GM21528 (cell line): ENCODE results near the gene NLK.
"Not testable (repeated sequence)": the region's sequence is repeated elsewhere in the genome, so short reads cannot be mapped to it uniquely, and the experiment has no call there.

Source experiments
- ATAC-seq: cut with Tn5 transposase; IDR thresholded peaks from one replicate; pipeline ENCODE4 v1.9.1; 2021; ENCODE audit warnings: mild to moderate bottlenecking, moderate library complexity; ENCODE audit not compliant: unreplicated experiment, low FRiP score

Gene NLK

DNA sequence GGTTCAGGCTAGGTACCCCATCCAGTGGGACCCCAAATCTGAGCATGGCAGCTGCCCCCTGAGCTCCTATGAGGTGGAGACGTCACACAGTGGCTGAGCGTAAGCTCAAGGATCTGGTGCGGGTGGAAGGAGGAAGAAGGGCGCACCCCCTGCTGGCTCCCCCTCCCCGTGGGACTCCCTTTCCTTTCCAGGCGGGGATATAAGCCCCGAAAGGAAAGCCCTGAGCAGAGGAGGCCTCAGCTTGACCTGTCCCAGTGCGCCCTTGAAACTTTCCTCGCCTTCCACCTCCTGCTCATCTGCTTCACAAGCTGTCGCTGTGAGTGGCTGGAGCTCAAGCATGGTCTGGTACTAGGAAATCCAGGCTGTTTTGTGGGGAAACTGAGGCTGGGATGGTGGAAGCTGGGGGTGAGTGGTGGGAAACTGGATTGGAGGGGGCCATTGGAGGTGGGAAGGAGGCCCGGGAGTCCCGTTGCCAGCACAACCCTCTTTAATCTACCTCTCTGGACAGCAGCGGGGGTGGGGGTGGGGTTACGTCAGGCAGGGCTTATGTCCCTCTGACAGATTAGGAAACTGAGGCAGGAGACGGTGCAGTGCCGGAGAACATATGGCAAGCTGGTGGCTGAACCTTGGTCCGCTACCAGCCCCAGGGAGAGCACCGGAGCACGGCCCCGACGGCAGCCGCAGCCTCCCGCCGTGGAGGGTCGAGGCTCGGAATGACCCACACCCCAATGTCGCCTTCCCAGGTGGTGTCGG is 184.3 kb downstream of the NLK start:
- no peak for ATAC-seq

DNA sequence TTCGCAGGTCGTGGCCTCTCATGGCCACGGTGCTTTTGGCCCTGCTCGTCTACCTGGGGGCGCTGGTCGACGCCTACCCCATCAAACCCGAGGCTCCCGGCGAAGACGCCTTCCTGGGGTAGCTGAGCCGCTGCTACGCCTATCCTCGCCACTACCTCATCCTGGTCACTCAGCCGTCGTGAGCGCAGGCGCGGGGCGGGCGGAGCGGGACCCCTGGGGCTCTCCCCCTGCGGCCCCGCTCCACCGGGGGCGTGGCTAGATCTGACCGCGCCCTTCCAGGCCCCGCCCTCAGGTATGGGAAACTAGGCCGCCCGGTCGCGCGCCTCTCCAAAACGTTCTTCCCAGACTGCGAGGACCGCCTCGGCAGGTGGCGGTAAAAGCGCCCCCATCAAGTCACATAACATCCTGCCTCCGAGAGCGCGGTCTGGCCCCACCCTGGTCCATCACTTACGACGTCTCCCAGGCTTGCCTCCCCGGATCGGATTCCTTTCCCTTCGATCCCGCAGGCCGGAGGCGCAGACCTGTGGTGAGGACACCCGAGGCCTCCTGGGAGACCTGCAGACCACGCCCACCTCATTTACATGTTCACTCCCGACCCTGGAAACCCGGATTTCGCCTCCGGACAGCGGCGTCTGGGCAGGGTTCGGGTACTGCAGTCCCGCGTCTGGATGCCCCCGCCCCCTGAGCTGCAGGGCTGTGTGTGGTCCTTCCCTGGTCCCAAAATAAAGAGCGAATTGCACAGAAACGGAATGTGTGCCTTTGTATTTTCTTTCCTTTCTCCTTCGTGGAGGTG is 185.0 kb downstream of the NLK start:
- no peak for ATAC-seq

DNA sequence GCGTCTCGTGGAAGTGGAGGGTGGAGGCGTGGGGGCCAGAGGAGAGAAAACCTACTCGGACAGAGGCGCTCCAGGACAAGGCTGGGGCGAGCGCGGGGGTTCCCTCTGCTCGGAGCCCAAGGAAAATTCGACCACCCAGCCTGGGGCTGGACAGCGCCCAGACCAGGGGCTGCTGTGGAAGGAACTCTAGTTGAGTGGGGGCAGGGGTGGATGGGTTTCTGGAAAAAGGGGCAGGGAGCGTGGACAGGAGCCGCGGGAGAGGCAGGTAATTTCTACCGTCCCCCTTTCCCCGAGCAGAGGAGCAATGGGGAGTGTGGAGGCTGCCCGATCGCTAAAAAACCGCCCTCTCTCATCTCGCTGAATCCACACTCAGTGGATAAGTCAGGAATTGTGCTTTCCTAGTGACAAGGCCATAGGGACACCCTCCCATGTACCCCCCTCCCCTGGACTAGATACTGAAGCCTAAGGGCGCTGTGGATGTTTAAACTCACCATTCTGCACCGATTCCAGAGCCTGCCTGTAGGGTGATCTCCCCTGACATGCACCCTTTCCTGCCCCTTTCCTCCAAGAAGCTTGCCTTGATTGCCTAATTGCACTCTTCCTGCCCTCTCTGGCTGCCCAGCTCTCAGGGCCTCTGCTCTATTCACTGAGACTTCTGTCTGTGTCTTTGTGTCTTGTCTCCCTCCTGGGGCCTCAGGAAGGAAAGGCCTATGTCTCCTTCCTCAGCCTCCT is 185.8 kb downstream of the NLK start:
- no peak for ATAC-seq

DNA sequence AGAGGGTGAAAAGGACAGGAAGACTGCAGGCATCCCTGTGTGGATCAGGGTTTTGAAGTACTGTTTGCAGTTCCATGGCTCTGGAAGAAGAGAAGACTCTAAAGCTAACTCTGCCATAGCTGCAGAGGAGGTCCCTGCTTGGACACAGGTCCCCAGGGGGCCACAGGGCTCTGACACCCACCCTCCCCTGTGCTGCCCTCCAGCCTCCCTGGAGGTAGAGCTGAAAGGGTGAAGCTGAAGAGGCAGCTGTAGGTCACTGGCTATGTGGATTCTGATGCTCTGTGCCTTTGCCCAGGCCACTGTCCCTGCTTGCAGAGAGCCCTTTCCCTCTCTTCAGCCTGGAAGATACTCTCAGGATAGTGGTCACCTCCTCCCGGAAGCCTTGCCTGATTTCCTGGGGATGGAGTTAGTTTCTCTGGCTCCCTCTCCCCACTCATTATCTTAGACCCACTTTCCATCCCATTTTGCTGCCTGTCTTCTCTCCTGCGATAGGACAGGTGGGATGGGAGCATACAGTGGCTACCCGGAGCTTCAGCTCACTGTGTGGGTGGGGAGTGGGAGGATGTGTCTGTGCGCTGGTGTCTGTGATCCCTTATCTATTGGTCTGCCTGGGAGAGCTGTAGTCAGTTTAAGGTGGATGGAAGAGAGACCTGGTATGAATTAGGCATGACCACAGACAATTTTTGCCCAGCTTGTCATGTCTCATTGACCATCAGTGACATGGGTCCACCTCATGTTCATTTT is 186.7 kb downstream of the NLK start:
- ATAC-seq, result no peak

DNA sequence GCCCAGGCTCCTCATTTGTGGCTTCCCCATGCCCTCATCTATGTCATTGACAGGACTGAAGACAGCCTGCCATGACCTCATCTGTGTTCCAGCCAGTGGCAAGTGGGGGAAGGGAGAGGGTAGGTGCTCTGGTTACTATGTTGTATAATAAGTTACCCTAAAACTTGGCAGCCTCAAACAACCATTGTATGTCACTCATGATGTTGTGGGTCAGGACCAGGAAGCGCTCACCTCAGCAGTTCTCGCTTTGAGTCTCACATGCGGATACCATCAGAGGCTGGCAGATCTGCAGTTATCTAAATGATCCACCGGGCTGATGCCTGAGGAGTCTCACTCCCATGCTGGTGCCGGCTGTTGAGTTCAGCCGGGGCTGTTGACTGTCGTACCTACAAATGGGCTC is 187.5 kb downstream of the NLK start:
- no peak for ATAC-seq

DNA sequence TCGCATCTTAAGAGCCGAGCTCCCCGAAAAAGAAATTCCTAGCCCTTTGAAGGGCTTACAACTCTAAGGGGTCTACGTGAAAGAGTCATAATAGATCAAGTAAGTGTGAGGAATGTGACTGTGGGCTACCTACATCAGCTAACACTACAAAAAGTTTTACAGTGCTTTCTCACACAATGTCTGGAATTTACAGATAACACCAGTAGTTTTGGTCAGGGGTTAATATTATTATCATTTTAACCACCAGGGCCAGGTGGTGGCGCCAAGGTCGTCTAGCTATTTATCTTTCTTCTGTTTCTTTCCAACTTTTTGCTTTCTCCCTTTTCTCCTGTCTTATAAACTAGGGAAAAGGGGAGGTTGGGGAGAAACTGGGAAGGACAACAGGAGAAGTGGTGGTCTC is 188.1 kb downstream of the NLK start:
- not testable (repeated sequence) for ATAC-seq

DNA sequence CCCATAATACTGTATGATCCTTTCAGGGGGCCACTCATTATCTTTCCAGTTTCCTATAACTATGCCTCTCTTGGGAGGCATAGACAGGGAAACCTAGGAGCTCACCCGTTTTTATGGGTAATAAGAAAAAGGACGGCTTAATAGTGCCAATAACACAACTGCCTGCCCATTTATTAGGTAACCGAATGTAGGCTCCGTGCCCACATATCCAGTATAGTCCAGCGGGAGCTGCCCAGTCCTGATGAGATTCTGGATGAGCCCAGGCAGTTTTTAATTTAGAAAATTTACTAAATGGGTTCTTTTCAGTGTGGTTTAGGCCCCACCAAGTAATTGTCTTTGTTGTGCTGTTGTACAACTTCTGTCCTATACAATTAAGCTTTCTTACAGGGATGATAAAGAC is 189.1 kb downstream of the NLK start:
- not testable (repeated sequence) for ATAC-seq

DNA sequence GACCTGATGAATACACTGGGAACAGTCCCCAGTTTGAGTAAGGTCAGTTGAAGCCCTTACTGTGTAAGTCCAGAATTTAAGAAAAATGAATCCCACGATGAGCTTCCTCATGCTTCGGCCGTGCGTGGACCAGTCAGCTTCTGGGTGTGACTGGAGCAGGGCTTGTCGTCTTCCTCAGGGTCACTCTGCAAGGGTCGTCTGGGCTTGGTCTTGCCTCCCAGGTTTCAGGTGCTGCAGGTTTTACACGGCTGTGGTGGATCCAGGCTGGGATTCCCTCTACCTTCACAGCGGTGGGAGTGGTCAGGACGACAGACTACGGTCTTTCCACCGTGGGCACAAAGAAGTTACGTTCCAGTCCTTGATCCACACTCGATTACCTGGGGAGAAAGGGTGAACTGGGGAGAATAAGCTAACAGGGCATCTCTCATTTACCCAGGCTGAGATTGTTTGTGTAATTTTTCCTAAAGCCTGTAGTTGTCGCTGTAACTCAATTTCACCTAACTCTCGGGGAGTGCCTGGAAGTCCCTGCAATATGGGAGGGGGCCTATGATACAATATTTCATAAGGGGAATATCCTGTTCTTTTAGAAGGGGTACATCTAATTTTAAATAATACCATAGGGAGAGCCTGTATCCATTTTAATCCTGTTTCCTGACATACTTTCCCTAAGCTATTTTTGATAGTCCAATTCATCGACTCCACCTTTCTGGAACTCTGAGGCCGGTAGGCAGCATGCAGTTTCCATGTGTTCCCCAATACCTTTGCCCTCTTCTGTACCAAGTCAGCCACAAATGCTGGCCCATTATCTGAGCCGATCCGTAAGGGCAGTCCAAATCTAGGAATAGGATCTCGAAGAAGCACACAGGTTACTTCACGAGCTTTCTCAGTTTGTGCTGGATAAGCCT is 190.7 kb downstream of the NLK start:
- ATAC-seq, result not testable (repeated sequence)

DNA sequence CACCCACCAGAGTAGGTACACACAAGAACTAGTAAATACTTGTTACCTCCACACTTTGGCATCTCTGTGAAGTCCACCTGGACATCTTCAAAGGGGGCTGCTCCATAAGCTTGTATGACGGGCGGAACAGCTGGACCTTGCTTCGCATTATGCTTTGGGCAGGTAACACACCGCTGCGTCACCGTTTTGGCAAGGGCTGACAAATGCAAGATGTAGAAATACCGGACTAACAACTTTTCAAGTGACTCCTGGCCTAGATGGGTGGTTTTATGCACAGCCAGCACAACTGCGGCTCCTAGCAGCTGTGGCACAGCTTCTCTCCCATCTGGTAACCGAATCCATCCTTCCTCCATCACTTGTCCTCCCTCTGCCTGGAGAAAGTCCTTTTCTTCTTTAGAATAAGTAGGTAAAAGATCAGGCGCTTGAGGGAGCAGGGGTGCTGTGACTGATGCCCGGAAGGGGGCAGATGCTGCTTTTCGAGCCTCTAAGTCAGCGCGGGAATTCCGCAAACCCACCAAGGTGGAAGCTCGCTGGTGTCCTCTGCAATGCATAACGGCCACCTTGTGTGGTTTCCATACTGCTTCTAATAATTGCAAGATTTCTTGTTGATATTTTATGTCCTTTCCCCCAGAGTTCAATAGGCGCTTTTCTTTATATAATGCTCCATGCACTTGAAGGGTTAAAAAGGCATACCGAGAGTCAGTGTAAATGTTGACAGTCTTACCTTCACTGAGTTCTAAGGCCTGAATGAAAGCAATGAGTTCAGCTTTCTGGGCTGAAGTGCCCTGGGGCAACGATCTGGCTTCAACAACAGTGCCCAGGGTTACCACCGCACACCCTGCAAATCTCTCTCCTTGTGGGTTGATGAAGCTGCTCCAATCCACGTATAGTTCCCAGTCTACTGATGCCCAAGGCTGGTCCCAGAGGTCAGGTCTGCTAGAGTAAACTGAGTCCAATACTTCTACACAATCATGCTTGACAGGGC is 191.7 kb downstream of the NLK start:
- ATAC-seq, result not testable (repeated sequence)

DNA sequence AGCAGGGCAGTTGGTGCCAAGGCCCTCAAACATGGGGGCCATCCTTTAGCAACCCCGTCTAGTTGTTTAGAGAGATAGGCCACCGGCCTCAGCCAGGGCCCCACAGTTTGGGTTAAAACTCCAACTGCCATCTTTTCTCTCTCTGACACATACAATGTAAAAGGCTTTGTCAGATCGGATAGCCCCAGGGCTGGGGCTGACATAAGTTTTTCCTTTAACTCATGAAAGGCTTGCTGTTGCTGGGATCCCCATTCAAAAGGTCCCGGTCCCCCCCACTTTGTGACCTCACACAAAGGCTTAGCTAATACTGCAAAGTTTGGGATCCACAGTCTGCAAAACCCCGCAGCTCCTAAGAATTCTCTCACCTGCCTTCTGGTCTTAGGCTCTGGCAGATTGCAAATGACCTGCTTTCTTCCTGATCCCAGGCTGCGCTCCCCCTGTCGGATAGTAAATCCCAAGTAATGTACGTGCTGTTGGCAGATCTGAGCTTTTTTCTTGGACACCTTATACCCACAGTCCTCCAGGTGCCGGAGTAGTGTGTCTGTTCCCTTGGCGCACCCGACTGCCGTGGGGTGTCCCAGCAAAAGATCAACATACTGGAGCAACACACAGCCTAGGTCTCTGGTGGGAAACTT is 192.7 kb downstream of the NLK start:
- not testable (repeated sequence) for ATAC-seq

DNA sequence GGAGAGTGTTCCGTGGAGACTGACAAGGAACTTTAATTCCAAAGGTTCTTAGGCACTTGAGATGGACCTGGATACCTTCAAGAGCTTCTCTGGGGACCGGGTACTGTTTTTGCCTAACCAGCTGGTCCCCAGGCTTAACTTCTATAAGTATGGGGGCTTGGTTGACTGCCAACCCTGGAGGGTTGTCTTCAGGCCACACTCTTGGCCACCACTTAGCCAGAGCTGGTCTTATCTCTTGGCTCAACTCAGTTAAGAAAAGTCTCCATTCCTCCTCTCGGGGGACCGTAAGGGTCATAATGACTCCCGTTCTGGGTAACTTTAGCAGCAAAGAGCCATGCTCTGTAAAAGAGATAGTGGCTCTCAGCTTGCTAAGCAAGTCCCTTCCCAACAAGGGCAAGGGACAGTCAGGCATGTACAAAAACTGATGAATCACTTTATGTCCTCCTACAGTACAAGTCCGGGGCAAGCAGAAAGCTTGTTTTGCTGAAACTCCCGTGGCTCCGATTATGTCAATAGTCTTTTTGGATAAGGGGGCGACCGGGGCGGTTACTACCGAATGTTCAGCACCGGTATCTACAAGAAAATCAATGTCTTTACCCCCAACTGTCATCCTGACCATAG is 193.7 kb downstream of the NLK start:
- not testable (repeated sequence) for ATAC-seq

DNA sequence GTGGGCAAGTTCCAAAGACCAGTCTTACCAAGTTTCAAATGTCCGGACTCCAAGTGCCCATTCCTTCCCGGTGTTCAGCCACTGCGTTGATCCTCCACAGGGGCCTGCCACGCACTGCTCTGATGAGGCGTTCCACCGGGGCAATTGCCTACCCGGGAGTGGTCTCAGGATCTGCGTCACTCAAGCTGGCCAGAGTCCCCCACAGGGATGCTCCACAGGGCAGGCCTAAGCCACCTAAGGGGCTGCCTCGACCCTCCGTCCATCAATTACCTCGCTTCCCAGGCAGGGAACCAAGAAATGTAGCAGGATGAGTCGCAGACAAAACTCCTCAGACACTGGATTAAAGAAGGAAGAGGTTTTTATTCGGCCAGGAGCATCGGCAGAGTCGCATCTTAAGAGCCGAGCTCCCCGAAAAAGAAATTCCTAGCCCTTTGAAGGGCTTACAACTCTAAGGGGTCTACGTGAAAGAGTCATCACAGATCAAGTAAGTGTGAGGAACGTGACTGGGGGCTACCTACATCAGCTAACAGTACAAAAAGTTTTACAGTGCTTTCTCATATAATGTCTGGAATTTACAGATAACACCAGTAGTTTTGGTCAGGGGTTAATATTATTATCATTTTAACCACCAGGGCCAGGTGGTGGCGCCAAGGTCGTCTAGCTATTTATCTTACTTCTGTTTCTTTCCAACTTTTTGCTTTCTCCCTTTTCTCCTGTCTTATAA is 196.2 kb downstream of the NLK start:
- ATAC-seq, result not testable (repeated sequence)

DNA sequence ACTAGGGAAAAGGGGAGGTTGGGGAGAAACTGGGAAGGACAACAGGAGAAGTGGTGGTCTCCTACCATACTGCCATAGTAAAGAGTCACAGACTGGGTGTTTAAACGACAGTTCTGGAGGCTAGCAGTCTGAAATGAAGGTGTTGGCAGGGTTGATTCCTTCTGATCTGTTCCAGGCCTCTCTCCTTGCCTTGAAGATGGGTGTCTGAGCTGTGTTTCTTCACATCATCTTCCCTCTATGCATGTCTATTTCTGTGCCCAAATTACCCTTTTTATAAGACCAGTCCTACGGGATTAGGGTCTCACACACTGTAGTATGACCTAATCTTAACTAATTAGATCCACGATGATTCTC is 196.8 kb downstream of the NLK start:
- ATAC-seq, result no peak

DNA sequence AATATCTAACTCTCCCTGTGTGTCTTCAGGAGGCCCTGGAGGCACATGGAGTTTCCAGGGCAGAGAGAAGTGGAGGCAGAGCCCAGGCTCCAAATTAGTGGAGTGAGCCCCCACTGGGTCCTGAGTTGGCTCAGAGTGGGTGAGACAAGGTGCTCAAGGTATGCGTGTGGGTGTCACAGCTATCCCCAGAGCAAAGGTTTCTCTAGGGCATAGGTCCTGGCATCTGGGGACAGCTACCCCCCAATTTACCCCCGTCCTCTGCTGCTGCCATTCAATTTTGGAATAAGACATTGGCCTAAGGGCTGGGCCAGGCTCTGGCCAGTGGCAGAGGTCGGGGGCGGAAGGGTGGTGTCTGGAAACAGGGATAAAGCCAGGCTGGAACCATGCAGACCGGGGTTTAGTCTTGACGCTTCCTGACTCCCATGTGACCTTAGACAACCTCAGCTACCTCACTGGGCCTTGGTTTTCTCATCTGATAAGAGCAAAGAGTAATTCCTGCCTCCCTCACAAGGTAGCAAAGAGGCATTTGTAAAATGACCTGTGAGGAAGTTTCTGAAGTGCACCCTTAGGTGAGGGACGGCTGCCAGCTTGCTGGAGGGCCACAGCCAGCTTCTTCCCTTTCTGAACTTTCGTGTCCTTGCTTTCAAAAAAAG is 198.3 kb downstream of the NLK start:
- ATAC-seq, result no peak

DNA sequence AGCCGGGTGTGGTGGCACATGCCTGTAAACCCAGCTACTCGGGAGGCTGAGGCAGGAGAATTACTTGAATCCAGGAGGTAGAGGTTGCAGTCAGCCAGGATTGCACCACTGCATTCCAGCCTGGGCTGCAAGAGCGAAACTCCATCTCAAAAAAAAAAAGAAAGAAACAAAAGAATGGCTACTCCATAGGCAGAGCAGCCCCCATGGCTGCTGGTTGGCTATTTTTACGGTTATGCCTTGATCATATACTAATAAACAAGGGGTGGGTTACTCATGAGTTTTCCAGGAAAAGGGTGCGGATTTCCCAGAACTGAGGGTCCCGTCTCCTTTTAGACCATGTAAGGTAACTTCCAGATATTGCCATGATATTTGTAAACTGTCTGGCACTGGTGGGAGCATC is 200.3 kb downstream of the NLK start:
- no peak for ATAC-seq

DNA sequence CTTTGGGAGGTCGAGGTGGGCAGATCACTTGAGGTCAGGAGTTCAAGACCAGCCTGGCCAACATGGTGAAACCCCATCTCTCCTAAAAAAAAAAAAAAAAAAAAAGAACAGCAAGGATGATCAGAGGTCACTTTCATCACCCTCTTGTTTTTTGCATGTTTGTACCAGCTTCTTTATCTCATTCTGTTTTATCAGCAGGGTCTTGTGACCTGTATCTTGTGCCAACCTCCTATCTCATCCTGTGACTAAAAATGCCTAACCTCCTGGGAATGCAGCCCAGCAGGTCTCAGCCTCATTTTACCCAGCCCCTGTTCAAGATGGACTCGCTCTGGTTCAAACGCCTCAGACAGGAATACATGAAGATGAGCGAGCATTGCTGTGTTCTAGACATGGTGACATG is 200.8 kb downstream of the NLK start:
- ATAC-seq, result not testable (repeated sequence)
